ENCODE results near the gene CEBPZOS.
"Not testable (repeated sequence)": the region's sequence is repeated elsewhere in the genome, so short reads cannot be mapped to it uniquely, and the experiment has no call there.

CEBPZOS gene

GRCh38 chr2:37180640-37181039 is 15.7 kb upstream of the CEBPZOS start:
- H3K4me1 Mint-ChIP-seq (ENCODE audit: low read depth), result no peaks in the 10 kb centered on the region
- no peaks in the 10 kb centered on the region for H3K36me3 Mint-ChIP-seq (ENCODE audit: low read depth)
- peaks cover 23% of the 10 kb centered on the region for H3K27me3 Mint-ChIP-seq
- no peak overlapping the region for H3K27ac Mint-ChIP-seq
- H3K4me3 Mint-ChIP-seq, result no peak overlapping the region
- no peaks in the 10 kb centered on the region for H3K9me3 Mint-ChIP-seq

DNA sequence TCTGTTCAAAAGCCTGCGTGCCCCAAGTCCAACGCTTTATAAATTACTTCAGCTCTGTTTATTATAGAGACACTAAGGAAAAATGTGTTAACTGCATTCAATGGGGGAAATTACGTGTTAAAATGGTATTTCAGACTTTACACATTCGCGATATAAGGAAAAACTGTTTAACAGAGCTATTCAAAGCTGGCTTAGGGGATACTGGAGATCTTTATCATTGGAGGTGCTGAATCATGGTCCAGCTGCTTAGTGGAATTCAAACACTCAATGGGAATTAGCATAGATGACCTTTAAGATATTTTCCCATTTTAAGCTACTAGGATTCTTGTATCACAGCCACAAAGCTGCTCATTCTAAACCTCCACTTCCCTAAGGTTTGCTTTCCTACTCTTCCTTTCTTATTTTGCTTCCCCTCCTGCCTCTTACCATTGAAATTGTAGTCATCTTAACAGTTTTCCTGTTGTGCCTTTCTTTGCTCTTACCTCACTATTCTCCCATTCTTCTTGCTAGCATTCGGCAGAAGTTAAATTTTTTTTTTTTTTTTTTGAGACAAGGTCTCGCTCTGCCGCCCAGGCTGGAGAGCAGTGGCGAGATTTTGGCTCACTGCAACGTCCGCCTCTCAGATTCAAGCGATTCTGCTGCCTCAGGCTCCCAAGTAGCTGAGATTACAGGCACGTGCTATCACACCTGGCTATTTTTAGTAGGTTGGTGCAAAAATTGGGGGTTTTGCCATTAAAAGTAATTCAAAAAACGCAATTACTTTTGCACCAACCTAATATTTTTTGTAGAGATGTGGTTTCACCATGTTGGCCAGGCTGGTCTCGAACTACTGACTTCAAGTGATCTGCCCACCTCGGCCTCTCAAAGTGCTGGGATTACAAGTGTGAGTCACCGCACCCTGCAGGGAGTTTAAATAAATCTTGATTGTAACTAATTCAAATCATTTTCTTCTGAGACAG is 14.3 kb upstream of the CEBPZOS start:
- H3K9me3 Mint-ChIP-seq, result no peaks in the 10 kb centered on the region
- no peak overlapping the region for H3K27ac Mint-ChIP-seq
- no peaks in the 10 kb centered on the region for H3K36me3 Mint-ChIP-seq (ENCODE audit: low read depth)
- no peaks in the 10 kb centered on the region for H3K4me1 Mint-ChIP-seq (ENCODE audit: low read depth)
- H3K4me3 Mint-ChIP-seq, result no peak overlapping the region
- H3K27me3 Mint-ChIP-seq, result peaks cover 25% of the 10 kb centered on the region

DNA sequence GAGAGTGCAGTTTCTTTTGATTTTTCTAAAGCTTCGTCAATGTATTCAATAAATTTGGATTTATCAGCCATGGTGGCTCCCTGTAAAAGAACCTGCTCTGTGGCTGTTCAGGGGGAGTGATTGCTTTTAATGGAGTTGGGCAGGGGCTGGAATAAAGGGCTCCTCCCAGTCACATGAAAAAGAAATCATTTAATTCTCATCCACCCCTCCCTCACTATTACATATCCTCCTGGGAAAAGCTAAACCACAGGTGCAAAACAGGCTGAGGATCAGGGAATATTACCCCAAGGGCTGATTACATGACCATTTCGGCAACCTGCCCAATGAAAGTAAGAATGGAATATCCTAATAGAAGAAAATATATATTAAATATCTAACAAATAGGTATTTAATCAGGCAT is 7.7 kb upstream of the CEBPZOS start, which contains the start of gene SULT6B1:
TSS of gene SULT6B1 (minus strand) at position 101 of the 400 bp plus-strand sequence. CDS start at position 71, 30 bp downstream.
- Mint-ChIP-seq H3K4me1 (ENCODE audit: low read depth) (no peaks in the 10 kb centered on the region), H3K27ac (no peak within 1 kb of the TSS), H3K4me3 (no peak within 1 kb of the TSS), H3K36me3 (ENCODE audit: low read depth) (no peaks in the 10 kb centered on the region), H3K9me3 (no peaks in the 10 kb centered on the region), H3K27me3 (peaks cover 6% of the 10 kb centered on the region)

- Mint-ChIP-seq H3K36me3 (ENCODE audit: low read depth) (no peaks in the 10 kb centered on the region), H3K9me3 (no peaks in the 10 kb centered on the region), H3K4me3 (no peak overlapping the region), H3K4me1 (ENCODE audit: low read depth) (no peaks in the 10 kb centered on the region), H3K27me3 (peaks cover 6% of the 10 kb centered on the region), H3K27ac (no peak overlapping the region)
Observed at GRCh38 chr2:37189452-37190153, 6.7 kb upstream of the CEBPZOS start.

DNA sequence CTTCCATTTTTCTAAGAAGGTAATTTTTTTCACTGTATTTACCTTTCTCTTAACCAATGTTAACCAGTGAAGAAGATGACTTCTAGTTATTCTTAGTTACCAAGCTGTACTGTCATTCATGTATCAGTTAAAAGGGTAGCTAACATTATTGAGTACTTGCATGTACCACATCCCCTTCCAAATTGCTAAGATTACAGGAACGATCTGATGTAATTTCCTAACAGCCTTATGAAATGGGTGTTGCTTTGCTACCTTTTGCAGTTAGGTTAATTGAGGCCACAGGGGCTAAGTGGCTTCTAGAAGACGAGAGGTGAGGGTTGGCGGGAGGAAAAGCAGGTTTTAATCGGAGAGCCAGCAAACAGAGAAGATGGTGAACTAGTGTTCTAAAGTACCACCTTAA is 6.0 kb upstream of the CEBPZOS start:
- Mint-ChIP-seq H3K4me3 (no peak overlapping the region), H3K9me3 (no peaks in the 10 kb centered on the region), H3K27ac (no peak overlapping the region), H3K4me1 (ENCODE audit: low read depth) (no peaks in the 10 kb centered on the region), H3K36me3 (ENCODE audit: low read depth) (no peaks in the 10 kb centered on the region), H3K27me3 (peaks cover 6% of the 10 kb centered on the region)

GRCh38 chr2:37191253-37191652 is 5.0 kb upstream of the CEBPZOS start:
- H3K4me3 Mint-ChIP-seq, result no peak overlapping the region
- peaks cover 1% of the 10 kb centered on the region for H3K36me3 Mint-ChIP-seq (ENCODE audit: low read depth)
- H3K9me3 Mint-ChIP-seq, result no peaks in the 10 kb centered on the region
- H3K4me1 Mint-ChIP-seq (ENCODE audit: low read depth), result peaks cover 3% of the 10 kb centered on the region
- H3K27me3 Mint-ChIP-seq, result peaks cover 1% of the 10 kb centered on the region
- H3K27ac Mint-ChIP-seq, result no peak overlapping the region

DNA sequence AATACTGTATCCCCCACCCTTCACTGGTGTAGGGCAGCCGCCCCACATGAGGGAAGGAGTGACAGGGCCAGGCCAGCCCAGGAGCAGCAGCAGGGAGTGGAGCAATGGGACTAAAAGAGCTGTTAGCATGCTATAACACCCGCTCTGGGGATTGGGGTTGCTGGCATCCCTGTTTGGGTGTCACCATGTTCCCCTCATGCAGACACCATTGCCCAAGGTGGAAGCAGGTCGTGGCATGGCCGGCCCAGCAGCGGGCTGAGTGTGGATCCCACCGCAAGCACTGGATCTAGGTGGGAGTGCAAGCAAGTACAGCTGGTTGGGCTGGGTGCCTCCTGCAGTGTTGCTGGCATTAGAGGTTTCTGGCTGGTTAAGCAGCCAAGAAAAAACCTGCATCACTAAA is 4.5 kb upstream of the CEBPZOS start:
- Mint-ChIP-seq H3K4me1 (ENCODE audit: low read depth) (peaks cover 6% of the 10 kb centered on the region), H3K27me3 (no peaks in the 10 kb centered on the region), H3K36me3 (ENCODE audit: low read depth) (peaks cover 4% of the 10 kb centered on the region), H3K4me3 (no peak overlapping the region), H3K27ac (no peak overlapping the region), H3K9me3 (no peaks in the 10 kb centered on the region)

DNA sequence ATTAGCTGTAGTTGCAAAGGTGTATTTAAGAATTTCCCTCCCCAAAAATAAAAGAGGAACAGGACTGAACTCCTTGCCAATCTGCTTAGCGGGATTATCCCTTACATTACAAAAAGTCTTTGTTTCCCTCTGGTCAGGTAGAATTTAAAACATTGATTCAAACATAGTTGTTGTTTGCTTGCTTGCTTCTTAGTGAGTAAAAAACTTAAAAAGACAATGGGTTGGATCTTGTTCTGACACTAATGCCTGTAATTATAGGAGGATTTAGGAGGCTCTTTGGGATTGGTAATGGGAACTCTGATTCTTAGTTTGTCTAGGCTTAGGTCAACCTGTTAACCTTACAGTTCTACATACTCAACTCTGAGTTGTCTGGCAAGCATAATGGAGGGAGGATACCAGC is 3.7 kb upstream of the CEBPZOS start:
- H3K4me3 Mint-ChIP-seq, result no peak overlapping the region
- no peaks in the 10 kb centered on the region for H3K9me3 Mint-ChIP-seq
- H3K36me3 Mint-ChIP-seq (ENCODE audit: low read depth), result peaks cover 4% of the 10 kb centered on the region
- peaks cover 14% of the 10 kb centered on the region for H3K4me1 Mint-ChIP-seq (ENCODE audit: low read depth)
- H3K27ac Mint-ChIP-seq, result no peak overlapping the region
- H3K27me3 Mint-ChIP-seq, result no peaks in the 10 kb centered on the region

DNA sequence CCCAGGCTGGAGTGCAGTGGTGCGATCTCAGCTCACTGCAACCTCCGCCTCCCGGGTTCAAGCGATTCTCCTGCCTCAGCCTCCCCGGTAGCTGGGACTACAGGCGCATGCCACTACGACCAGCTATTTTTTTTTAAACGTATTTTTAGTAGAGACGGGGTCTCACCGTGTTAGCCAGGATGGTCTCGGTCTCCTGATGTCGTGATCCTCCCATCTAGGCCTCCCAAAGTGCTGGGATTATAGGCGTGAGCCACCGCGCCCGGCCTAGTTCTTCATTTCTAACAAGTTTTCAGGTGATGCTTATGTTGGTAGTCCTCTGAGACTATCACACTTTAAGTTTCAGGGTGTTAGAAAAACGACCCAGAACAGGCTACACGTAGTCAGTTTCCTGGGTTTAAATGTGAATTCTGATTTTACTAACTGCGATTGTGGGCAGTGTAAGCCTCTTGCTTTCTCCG is 405 bp upstream of the CEBPZOS start:
- peaks cover 40% of the 10 kb centered on the region for H3K4me1 Mint-ChIP-seq (ENCODE audit: low read depth)
- not testable (repeated sequence) for H3K9me3 Mint-ChIP-seq, H3K27me3 Mint-ChIP-seq
- H3K36me3 Mint-ChIP-seq (ENCODE audit: low read depth), result peaks cover 22% of the 10 kb centered on the region
- H3K4me3 Mint-ChIP-seq, result peak overlapping the region; percentile 96
- peak overlapping the region; percentile 98 for H3K27ac Mint-ChIP-seq

- peaks cover 3% of the 10 kb centered on the region for H3K9me3 Mint-ChIP-seq
- no peak overlapping the region for H3K4me3 Mint-ChIP-seq
- H3K27me3 Mint-ChIP-seq, result no peaks in the 10 kb centered on the region
- no peak overlapping the region for H3K27ac Mint-ChIP-seq
- peaks cover 45% of the 10 kb centered on the region for H3K36me3 Mint-ChIP-seq (ENCODE audit: low read depth)
- H3K4me1 Mint-ChIP-seq (ENCODE audit: low read depth), result peaks cover 57% of the 10 kb centered on the region
Observed at GRCh38 chr2:37198681-37199065, 2.4 kb downstream of the CEBPZOS start.

DNA sequence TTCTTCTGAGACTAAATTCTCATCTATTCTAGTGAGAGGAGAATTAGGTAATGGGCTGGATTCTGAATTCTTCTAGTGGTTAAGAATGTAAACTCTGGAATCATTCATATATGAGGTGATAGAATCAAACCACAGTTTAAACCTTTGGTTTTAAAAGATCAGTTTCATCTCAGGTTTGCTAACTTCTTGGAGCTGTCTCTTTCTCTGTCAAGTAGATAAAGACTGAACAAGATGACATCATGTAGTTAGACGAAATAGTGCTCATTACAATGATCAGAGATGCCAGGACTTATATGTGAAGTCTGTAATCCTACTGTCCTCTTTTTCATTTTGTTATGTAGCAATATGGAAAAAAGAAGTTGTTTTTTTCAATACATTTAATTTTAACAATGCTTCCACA is 4.9 kb downstream of the CEBPZOS start:
- Mint-ChIP-seq H3K9me3 (peaks cover 13% of the 10 kb centered on the region), H3K4me3 (peak overlapping the region; percentile 57), H3K27me3 (no peaks in the 10 kb centered on the region), H3K27ac (peak overlapping the region; percentile 87), H3K4me1 (ENCODE audit: low read depth) (peaks cover 61% of the 10 kb centered on the region), H3K36me3 (ENCODE audit: low read depth) (peaks cover 69% of the 10 kb centered on the region)

GRCh38 chr2:37201766-37202165 is 5.5 kb downstream of the CEBPZOS start:
- Mint-ChIP-seq H3K36me3 (ENCODE audit: low read depth) (peaks cover 72% of the 10 kb centered on the region), H3K4me3 (peak overlapping the region; percentile 57), H3K4me1 (ENCODE audit: low read depth) (peaks cover 57% of the 10 kb centered on the region), H3K9me3 (peaks cover 16% of the 10 kb centered on the region), H3K27me3 (no peaks in the 10 kb centered on the region), H3K27ac (peak overlapping the region; percentile 87)

DNA sequence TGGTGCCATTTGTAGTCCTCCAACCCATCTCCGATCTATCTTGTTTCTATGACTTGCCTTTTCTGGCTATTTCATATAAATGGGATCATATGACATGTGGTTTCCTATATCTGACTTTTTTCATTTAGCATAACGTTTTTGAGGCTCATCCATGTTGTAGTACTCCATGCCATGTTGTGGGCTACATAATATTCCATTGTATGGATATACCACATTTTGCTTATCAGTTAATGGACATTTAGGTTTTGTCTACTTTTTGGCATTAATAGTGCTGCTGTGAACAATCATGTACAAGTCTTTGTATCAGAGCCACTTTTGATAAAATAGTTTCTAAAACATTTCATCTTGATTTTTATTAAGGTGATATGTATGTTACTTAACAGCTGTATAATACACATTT is 7.4 kb downstream of the CEBPZOS start:
- Mint-ChIP-seq H3K4me1 (ENCODE audit: low read depth) (peaks cover 44% of the 10 kb centered on the region), H3K4me3 (no peak overlapping the region), H3K36me3 (ENCODE audit: low read depth) (peaks cover 91% of the 10 kb centered on the region), H3K27ac (peak overlapping the region; percentile 67), H3K9me3 (peaks cover 32% of the 10 kb centered on the region), H3K27me3 (no peaks in the 10 kb centered on the region)

GRCh38 chr2:37205071-37205661 is 8.9 kb downstream of the CEBPZOS start:
- H3K4me3 Mint-ChIP-seq, H3K27ac Mint-ChIP-seq, H3K27me3 Mint-ChIP-seq: not testable (repeated sequence)
- H3K36me3 Mint-ChIP-seq (ENCODE audit: low read depth), result peaks cover 95% of the 10 kb centered on the region
- peaks cover 35% of the 10 kb centered on the region for H3K4me1 Mint-ChIP-seq (ENCODE audit: low read depth)
- peaks cover 41% of the 10 kb centered on the region for H3K9me3 Mint-ChIP-seq
